ENCODE data around the gene ROBO2.

Gene ROBO2

GRCh38 chr3:77313843-77314242 is 273.9 kb downstream of the ROBO2 start:
- Histone ChIP-seq H4K20me1 (no peaks in the 10 kb centered on the region), H3K9ac (no peak overlapping the region), H3K27ac (no peak overlapping the region), H3K4me2 (no peak overlapping the region), H3K4me3 (no peak overlapping the region), H3K9me3 (no peaks in the 10 kb centered on the region), H3K27me3 (no peaks in the 10 kb centered on the region), H3K4me1 (no peaks in the 10 kb centered on the region), H3K36me3 (no peaks in the 10 kb centered on the region)
- no peak for TF ChIP-seq Cebpa-rat (IDR thresholded peaks at IDR 0.05)

GRCh38 chr3:77319711-77320110 is 279.8 kb downstream of the ROBO2 start:
- Histone ChIP-seq H3K9me3 (no peaks in the 10 kb centered on the region), H3K27me3 (no peaks in the 10 kb centered on the region), H3K4me2 (no peak overlapping the region), H3K4me3 (no peak overlapping the region), H3K36me3 (no peaks in the 10 kb centered on the region), H4K20me1 (no peaks in the 10 kb centered on the region), H3K9ac (no peak overlapping the region), H3K27ac (no peak overlapping the region), H3K4me1 (no peaks in the 10 kb centered on the region)
- no peak for TF ChIP-seq Cebpa-rat (IDR thresholded peaks at IDR 0.05)

- Histone ChIP-seq H3K36me3 (no peaks in the 10 kb centered on the region), H3K9ac (no peak overlapping the region), H3K4me2 (no peak overlapping the region), H3K4me3 (no peak overlapping the region), H3K27me3 (no peaks in the 10 kb centered on the region), H3K4me1 (no peaks in the 10 kb centered on the region), H3K9me3 (no peaks in the 10 kb centered on the region), H3K27ac (no peak overlapping the region), H4K20me1 (no peaks in the 10 kb centered on the region)
- TF ChIP-seq Cebpa-rat (IDR thresholded peaks at IDR 0.05), result no peak
These were observed 280.6 kb downstream of the ROBO2 start for GRCh38 chr3:77320514-77320913.

GRCh38 chr3:77321646-77322045 is 281.7 kb downstream of the ROBO2 start:
- H3K36me3 ChIP-seq, result no peaks in the 10 kb centered on the region
- H3K9ac ChIP-seq, result no peak overlapping the region
- H3K27me3 ChIP-seq, result no peaks in the 10 kb centered on the region
- H4K20me1 ChIP-seq, result no peaks in the 10 kb centered on the region
- no peak overlapping the region for H3K4me3 ChIP-seq
- no peak overlapping the region for H3K4me2 ChIP-seq
- TF ChIP-seq Cebpa-rat (IDR thresholded peaks at IDR 0.05), result no peak
- no peaks in the 10 kb centered on the region for H3K4me1 ChIP-seq
- H3K27ac ChIP-seq, result no peak overlapping the region
- no peaks in the 10 kb centered on the region for H3K9me3 ChIP-seq

GRCh38 chr3:77323626-77324025 is 283.7 kb downstream of the ROBO2 start:
- no peak for TF ChIP-seq Cebpa-rat (IDR thresholded peaks at IDR 0.05)
- no peaks in the 10 kb centered on the region for H4K20me1 ChIP-seq
- H3K27ac ChIP-seq, result no peak overlapping the region
- no peaks in the 10 kb centered on the region for H3K9me3 ChIP-seq
- no peaks in the 10 kb centered on the region for H3K27me3 ChIP-seq
- peaks cover 16% of the 10 kb centered on the region for H3K4me1 ChIP-seq
- no peak overlapping the region for H3K4me3 ChIP-seq
- H3K4me2 ChIP-seq, result no peak overlapping the region
- no peak overlapping the region for H3K9ac ChIP-seq
- H3K36me3 ChIP-seq, result no peaks in the 10 kb centered on the region

GRCh38 chr3:77324105-77324504 is 284.2 kb downstream of the ROBO2 start:
- TF ChIP-seq Cebpa-rat (IDR thresholded peaks at IDR 0.05), result no peak
- Histone ChIP-seq H3K36me3 (no peaks in the 10 kb centered on the region), H3K27ac (no peak overlapping the region), H3K27me3 (no peaks in the 10 kb centered on the region), H3K4me1 (peaks cover 18% of the 10 kb centered on the region), H3K4me2 (no peak overlapping the region), H4K20me1 (no peaks in the 10 kb centered on the region), H3K4me3 (no peak overlapping the region), H3K9ac (no peak overlapping the region), H3K9me3 (no peaks in the 10 kb centered on the region)

GRCh38 chr3:77325280-77325679 is 285.4 kb downstream of the ROBO2 start:
- no peak overlapping the region for H3K9ac ChIP-seq
- no peak overlapping the region for H3K4me3 ChIP-seq
- no peaks in the 10 kb centered on the region for H3K27me3 ChIP-seq
- H3K27ac ChIP-seq, result no peak overlapping the region
- H3K36me3 ChIP-seq, result no peaks in the 10 kb centered on the region
- TF ChIP-seq Cebpa-rat (IDR thresholded peaks at IDR 0.05), result no peak
- peaks cover 18% of the 10 kb centered on the region for H3K4me1 ChIP-seq
- H3K9me3 ChIP-seq, result no peaks in the 10 kb centered on the region
- no peaks in the 10 kb centered on the region for H4K20me1 ChIP-seq
- no peak overlapping the region for H3K4me2 ChIP-seq

- Histone ChIP-seq H3K9me3 (no peaks in the 10 kb centered on the region), H4K20me1 (no peaks in the 10 kb centered on the region), H3K27me3 (no peaks in the 10 kb centered on the region), H3K9ac (no peak overlapping the region), H3K4me3 (no peak overlapping the region), H3K27ac (no peak overlapping the region), H3K36me3 (no peaks in the 10 kb centered on the region), H3K4me2 (no peak overlapping the region), H3K4me1 (peaks cover 18% of the 10 kb centered on the region)
- TF ChIP-seq Cebpa-rat (IDR thresholded peaks at IDR 0.05), result no peak
These were observed 285.8 kb downstream of the ROBO2 start for GRCh38 chr3:77325702-77326101.

GRCh38 chr3:77326586-77326985 is 286.7 kb downstream of the ROBO2 start:
- no peaks in the 10 kb centered on the region for H4K20me1 ChIP-seq
- H3K4me2 ChIP-seq, result no peak overlapping the region
- no peak for TF ChIP-seq Cebpa-rat (IDR thresholded peaks at IDR 0.05)
- H3K27me3 ChIP-seq, result no peaks in the 10 kb centered on the region
- H3K9me3 ChIP-seq, result no peaks in the 10 kb centered on the region
- no peak overlapping the region for H3K27ac ChIP-seq
- peaks cover 18% of the 10 kb centered on the region for H3K4me1 ChIP-seq
- H3K9ac ChIP-seq, result no peak overlapping the region
- no peaks in the 10 kb centered on the region for H3K36me3 ChIP-seq
- H3K4me3 ChIP-seq, result no peak overlapping the region

GRCh38 chr3:77328690-77329089 is 288.8 kb downstream of the ROBO2 start:
- no peak overlapping the region for H3K9ac ChIP-seq
- H3K27ac ChIP-seq, result no peak overlapping the region
- H3K9me3 ChIP-seq, result no peaks in the 10 kb centered on the region
- no peak for TF ChIP-seq Cebpa-rat (IDR thresholded peaks at IDR 0.05)
- H3K36me3 ChIP-seq, result no peaks in the 10 kb centered on the region
- no peak overlapping the region for H3K4me3 ChIP-seq
- peak overlapping the region; percentile 52; the same call in 1 of the 2 replicates for H3K4me2 ChIP-seq
- H3K4me1 ChIP-seq, result peaks cover 18% of the 10 kb centered on the region
- no peaks in the 10 kb centered on the region for H4K20me1 ChIP-seq
- no peaks in the 10 kb centered on the region for H3K27me3 ChIP-seq

- H3K27ac ChIP-seq, result no peak overlapping the region
- no peaks in the 10 kb centered on the region for H4K20me1 ChIP-seq
- H3K9me3 ChIP-seq, result no peaks in the 10 kb centered on the region
- H3K36me3 ChIP-seq, result no peaks in the 10 kb centered on the region
- no peak for TF ChIP-seq Cebpa-rat (IDR thresholded peaks at IDR 0.05)
- no peak overlapping the region for H3K4me3 ChIP-seq
- H3K4me1 ChIP-seq, result peaks cover 18% of the 10 kb centered on the region
- no peaks in the 10 kb centered on the region for H3K27me3 ChIP-seq
- H3K9ac ChIP-seq, result no peak overlapping the region
- H3K4me2 ChIP-seq, result no peak overlapping the region
These were observed 289.2 kb downstream of the ROBO2 start for GRCh38 chr3:77329116-77329515.
